ENCODE measurements around the gene HSF2BP.

The HSF2BP gene

DNA sequence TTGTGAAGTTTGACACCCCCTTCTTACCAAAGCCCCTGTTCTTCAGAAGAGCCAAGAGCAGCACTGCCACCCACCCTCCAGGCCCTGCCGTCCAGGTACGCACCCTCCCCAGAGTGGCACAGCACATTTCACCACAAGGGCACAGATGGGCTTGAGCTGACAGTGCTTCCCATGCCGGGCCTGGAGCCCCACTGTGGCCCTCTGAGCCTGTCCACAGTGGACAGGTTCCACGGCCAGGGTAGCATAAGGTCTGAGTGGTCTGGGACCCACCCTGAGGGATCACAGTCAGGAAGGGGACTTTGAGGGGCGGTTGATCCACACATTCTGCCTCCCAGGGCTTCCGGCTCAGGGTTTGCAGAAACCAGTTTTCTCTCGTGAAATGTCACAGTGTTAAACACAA, 31.1 kb upstream of the HSF2BP start:
- Histone ChIP-seq H3K27me3 (ENCODE audit: insufficient read depth, poor library complexity, severe bottlenecking) (no peaks in the 10 kb centered on the region), H3K27ac (replicated peaks) (no peak overlapping the region), H3K4me3 (replicated peaks; ENCODE audit: insufficient read depth, low read length) (no peak overlapping the region)
- TF ChIP-seq GABPA (IDR thresholded peaks at IDR 0.05; ENCODE audit: low read depth) (no peak), SPI1 (IDR thresholded peaks at IDR 0.05; ENCODE audit: borderline replicate concordance, low read depth) (no peak), POLR2AphosphoS5 (IDR thresholded peaks at IDR 0.05; ENCODE audit: low read depth) (no peak; the same call in 1 of the 2 replicates)
- TF ChIP-seq, protein P1, sequence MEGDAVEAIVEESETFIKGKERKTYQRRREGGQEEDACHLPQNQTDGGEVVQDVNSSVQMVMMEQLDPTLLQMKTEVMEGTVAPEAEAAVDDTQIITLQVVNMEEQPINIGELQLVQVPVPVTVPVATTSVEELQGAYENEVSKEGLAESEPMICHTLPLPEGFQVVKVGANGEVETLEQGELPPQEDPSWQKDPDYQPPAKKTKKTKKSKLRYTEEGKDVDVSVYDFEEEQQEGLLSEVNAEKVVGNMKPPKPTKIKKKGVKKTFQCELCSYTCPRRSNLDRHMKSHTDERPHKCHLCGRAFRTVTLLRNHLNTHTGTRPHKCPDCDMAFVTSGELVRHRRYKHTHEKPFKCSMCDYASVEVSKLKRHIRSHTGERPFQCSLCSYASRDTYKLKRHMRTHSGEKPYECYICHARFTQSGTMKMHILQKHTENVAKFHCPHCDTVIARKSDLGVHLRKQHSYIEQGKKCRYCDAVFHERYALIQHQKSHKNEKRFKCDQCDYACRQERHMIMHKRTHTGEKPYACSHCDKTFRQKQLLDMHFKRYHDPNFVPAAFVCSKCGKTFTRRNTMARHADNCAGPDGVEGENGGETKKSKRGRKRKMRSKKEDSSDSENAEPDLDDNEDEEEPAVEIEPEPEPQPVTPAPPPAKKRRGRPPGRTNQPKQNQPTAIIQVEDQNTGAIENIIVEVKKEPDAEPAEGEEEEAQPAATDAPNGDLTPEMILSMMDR (IDR thresholded peaks at IDR 0.05; ENCODE audit: insufficient read depth, low read length), result no peak
- TF ChIP-seq, protein P2, sequence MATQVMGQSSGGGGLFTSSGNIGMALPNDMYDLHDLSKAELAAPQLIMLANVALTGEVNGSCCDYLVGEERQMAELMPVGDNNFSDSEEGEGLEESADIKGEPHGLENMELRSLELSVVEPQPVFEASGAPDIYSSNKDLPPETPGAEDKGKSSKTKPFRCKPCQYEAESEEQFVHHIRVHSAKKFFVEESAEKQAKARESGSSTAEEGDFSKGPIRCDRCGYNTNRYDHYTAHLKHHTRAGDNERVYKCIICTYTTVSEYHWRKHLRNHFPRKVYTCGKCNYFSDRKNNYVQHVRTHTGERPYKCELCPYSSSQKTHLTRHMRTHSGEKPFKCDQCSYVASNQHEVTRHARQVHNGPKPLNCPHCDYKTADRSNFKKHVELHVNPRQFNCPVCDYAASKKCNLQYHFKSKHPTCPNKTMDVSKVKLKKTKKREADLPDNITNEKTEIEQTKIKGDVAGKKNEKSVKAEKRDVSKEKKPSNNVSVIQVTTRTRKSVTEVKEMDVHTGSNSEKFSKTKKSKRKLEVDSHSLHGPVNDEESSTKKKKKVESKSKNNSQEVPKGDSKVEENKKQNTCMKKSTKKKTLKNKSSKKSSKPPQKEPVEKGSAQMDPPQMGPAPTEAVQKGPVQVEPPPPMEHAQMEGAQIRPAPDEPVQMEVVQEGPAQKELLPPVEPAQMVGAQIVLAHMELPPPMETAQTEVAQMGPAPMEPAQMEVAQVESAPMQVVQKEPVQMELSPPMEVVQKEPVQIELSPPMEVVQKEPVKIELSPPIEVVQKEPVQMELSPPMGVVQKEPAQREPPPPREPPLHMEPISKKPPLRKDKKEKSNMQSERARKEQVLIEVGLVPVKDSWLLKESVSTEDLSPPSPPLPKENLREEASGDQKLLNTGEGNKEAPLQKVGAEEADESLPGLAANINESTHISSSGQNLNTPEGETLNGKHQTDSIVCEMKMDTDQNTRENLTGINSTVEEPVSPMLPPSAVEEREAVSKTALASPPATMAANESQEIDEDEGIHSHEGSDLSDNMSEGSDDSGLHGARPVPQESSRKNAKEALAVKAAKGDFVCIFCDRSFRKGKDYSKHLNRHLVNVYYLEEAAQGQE (IDR thresholded peaks at IDR 0.05; ENCODE audit: insufficient replicate concordance, low read depth), result no peak
- no peak for DNase-seq (ENCODE audit: low read depth in 1 of 2, low spot score in 1 of 2)

DNA sequence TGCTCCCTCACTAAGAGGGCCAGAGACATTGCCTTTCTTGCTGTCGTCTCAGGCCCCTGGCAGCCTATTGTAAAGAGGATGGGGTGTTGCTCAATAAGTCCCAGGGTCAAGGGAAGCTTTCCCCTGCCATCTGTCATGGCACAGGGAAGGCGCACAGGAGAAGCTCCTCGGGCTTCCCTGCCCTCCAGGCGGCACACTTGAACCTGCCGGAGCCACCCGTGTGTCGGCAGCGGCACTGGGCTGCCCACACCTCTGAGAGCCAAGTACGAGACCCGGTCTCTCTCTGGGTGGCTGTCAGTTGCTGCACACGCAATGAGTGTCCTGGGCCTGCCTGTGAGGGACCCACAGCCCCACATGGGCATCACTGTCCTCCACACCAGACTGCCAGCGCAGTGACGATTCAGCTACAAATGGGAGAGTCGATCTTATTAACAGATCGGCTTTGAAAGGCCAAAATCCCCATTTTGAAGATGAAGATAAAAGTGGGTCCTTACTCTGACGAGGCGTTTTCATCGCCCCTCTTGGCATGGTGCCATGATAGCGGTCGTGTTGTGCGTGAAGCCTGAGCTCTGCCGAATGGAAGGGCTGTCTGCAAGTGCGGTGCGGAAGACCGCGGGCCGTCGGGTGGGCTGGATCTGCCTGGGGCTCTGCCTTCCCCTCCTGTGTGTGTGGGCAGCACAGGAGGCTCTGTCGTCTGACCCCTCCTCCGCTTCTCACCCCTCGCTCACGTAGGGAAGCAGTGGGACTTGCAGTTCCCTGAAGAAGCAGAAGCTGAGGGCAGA, 30.5 kb upstream of the HSF2BP start:
- TF ChIP-seq SPI1 (IDR thresholded peaks at IDR 0.05; ENCODE audit: borderline replicate concordance, low read depth), result no peak
- TF ChIP-seq, protein P2 (IDR thresholded peaks at IDR 0.05; ENCODE audit: insufficient replicate concordance, low read depth), result no peak
- TF ChIP-seq, protein P1 (IDR thresholded peaks at IDR 0.05; ENCODE audit: insufficient read depth, low read length), result no peak
- no peak for TF ChIP-seq POLR2AphosphoS5 (IDR thresholded peaks at IDR 0.05; ENCODE audit: low read depth)
- no peak for TF ChIP-seq GABPA (IDR thresholded peaks at IDR 0.05; ENCODE audit: low read depth)

DNA sequence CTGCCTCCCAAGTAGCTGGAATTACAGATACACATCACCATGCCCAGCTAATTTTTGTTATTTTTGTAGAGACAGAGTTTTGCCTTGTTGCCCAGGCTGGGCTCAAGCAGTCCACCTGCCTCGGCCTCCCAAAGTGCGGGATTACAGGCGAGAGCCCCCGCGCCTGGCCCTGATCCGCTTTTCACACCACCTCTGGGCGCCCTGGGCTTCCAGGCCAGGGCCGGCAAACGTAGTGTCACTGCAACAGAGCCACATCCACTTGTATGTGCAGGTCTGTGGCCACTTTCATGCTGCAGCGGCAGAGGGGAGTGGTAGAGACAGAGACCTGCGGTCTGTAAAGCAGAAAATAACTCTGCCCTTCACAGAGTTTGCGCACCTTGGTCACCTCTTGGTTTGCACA, 29.6 kb upstream of the HSF2BP start:
- no peak for DNase-seq (ENCODE audit: low read depth in 1 of 2, low spot score in 1 of 2)
- no peaks in the 10 kb centered on the region for H3K27me3 ChIP-seq (ENCODE audit: insufficient read depth, poor library complexity, severe bottlenecking)

More for the DNA sequence above, 30.5 kb upstream of the HSF2BP start:
- H3K27me3 ChIP-seq (ENCODE audit: insufficient read depth, poor library complexity, severe bottlenecking), result no peaks in the 10 kb centered on the region
- no peak overlapping the region for H3K4me3 ChIP-seq (replicated peaks; ENCODE audit: insufficient read depth, low read length)
- DNase-seq (ENCODE audit: low read depth in 1 of 2, low spot score in 1 of 2), result no peak
- H3K27ac ChIP-seq (replicated peaks), result no peak overlapping the region

More for the DNA sequence above, 29.6 kb upstream of the HSF2BP start:
- H3K4me3 ChIP-seq (replicated peaks; ENCODE audit: insufficient read depth, low read length), result no peak overlapping the region
- no peak for TF ChIP-seq POLR2AphosphoS5 (IDR thresholded peaks at IDR 0.05; ENCODE audit: low read depth)
- TF ChIP-seq, protein P2 (IDR thresholded peaks at IDR 0.05; ENCODE audit: insufficient replicate concordance, low read depth), result no peak
- no peak for TF ChIP-seq SPI1 (IDR thresholded peaks at IDR 0.05; ENCODE audit: borderline replicate concordance, low read depth)
- TF ChIP-seq, protein P1 (IDR thresholded peaks at IDR 0.05; ENCODE audit: insufficient read depth, low read length), result no peak
- TF ChIP-seq GABPA (IDR thresholded peaks at IDR 0.05; ENCODE audit: low read depth), result no peak
- no peak overlapping the region for H3K27ac ChIP-seq (replicated peaks)

Measured in HL-60 (cell line).